Activated CD8-positive, alpha-beta T cell treated with anti-CD3 and anti-CD28 coated beads, Interleukin-2, amount 10 ng/mL, durations not matched to agents 7 days and 5 days (primary cell): ENCODE measurements around the gene HCST. TPM values are rescaled to one million over a fixed set of nuclear protein-coding genes. Genes with fewer than 3 reads are reported as not detected.
"Not testable (repeated sequence)": the region's sequence is repeated elsewhere in the genome, so short reads cannot be mapped to it uniquely, and the experiment has no call there.

Experiments
- ATAC-seq: fragments of 150-1000 bp; cut with Tn5 transposase; one replicate; pipeline ENCODE4 v1.10.0; 2021; ENCODE audit warnings: moderate library complexity
- CTCF ChIA-PET: fragments of 350-600 bp; sonication (Branson Sonifier 250); formaldehyde crosslinking; loops from one replicate; lab custom pipeline; 2021; ENCODE audit warnings: antibody characterized with exemption; lab: Charles Lee
- POLR2A ChIA-PET: fragments of 350-600 bp; sonication (Branson Sonifier 250); formaldehyde crosslinking; loops from one replicate; lab custom pipeline; 2021; ENCODE audit warnings: antibody characterized with exemption; lab: Charles Lee
- DNase-seq: peaks from one replicate; pipeline ENCODE4 v3.0.0-alpha.2; 2020
- H3K27ac Mint-ChIP-seq: one replicate; pipeline ENCODE4 v1.8.0; 2021; ENCODE audit warnings: mild to moderate bottlenecking, mixed read lengths
- H3K27me3 Mint-ChIP-seq: one replicate; pipeline ENCODE4 v1.8.0; 2021; ENCODE audit warnings: low read depth, mixed read lengths
- H3K36me3 Mint-ChIP-seq: one replicate; pipeline ENCODE4 v1.8.0; 2021; ENCODE audit warnings: low read depth, mixed read lengths
- H3K4me1 Mint-ChIP-seq: one replicate; pipeline ENCODE4 v1.8.0; 2021; ENCODE audit warnings: low read depth, mixed read lengths
- H3K4me3 Mint-ChIP-seq: one replicate; pipeline ENCODE4 v1.8.0; 2021; ENCODE audit warnings: mild to moderate bottlenecking, mixed read lengths
- H3K9me3 Mint-ChIP-seq: one replicate; pipeline ENCODE4 v1.8.0; 2022; ENCODE audit warnings: mixed read lengths; ENCODE audit not compliant: insufficient read depth
- total RNA-seq, 2 experiments: library from RNA; stranded (reverse); gene quantifications; one replicate each; pipeline ENCODE4 v1.2.3, GENCODE V29; 2021

The HCST gene
- total RNA-seq, 2 experiments from 2014 or later: 196 to 216 TPM

GRCh38 chr19:35905178-35905727 is 2.9 kb downstream of the HCST start:
- POLR2A ChIA-PET: no interaction called here
- H3K27ac Mint-ChIP-seq: peak overlapping the region; percentile 81
- no peak overlapping the region for H3K4me3 Mint-ChIP-seq
- H3K27me3 Mint-ChIP-seq: no peaks in the 10 kb centered on the region
- DNase-seq (no peak), ATAC-seq (no peak)
- CTCF ChIA-PET: interaction anchor here (1.3 kb wide), 1 partner anchor 26 kb away, joined by 5 read pairs; no protein-coding TSS in a partner anchor
- peaks cover 17% of the 10 kb centered on the region for H3K36me3 Mint-ChIP-seq
- H3K9me3 Mint-ChIP-seq: no peaks in the 10 kb centered on the region
- H3K4me1 Mint-ChIP-seq: peaks cover 62% of the 10 kb centered on the region

GRCh38 chr19:35907377-35907745 is 5.0 kb downstream of the HCST start:
- ATAC-seq (no peak), DNase-seq (no peak)
- Mint-ChIP-seq H3K9me3 (no peaks in the 10 kb centered on the region), H3K4me1 (peaks cover 58% of the 10 kb centered on the region), H3K27ac (peak overlapping the region; percentile 62), H3K36me3 (peaks cover 17% of the 10 kb centered on the region), H3K4me3 (no peak overlapping the region), H3K27me3 (no peaks in the 10 kb centered on the region)
- CTCF ChIA-PET: no interaction called here
- POLR2A ChIA-PET: no interaction called here

GRCh38 chr19:35908010-35908441 is 5.7 kb downstream of the HCST start, which contains the start of gene TYROBP:
Gene TYROBP (minus strand): TSS chr19:35908295. CDS start chr19:35908228, 67 bp downstream.
- no peak within 1 kb of the TSS for H3K4me3 Mint-ChIP-seq
- H3K36me3 Mint-ChIP-seq: peaks cover 17% of the 10 kb centered on the region
- ChIA-PET POLR2A (no interaction called here), CTCF (interaction anchor here (1.0 to 2.1 kb wide), 2 partner anchors 23 to 26 kb away, joined by 3 to 9 read pairs; no protein-coding TSS in a partner anchor)
- peak within 1 kb of the TSS; percentile 65 for H3K27ac Mint-ChIP-seq
- peaks cover 57% of the 10 kb centered on the region for H3K4me1 Mint-ChIP-seq
- no peaks in the 10 kb centered on the region for H3K9me3 Mint-ChIP-seq
- H3K27me3 Mint-ChIP-seq: no peaks in the 10 kb centered on the region
- DNase-seq (no peak), ATAC-seq (no peak)

GRCh38 chr19:35908973-35909683 is 6.8 kb downstream of the HCST start:
- peak; percentile 46 for ATAC-seq
- POLR2A ChIA-PET: no interaction called here
- H3K4me1 Mint-ChIP-seq: peaks cover 47% of the 10 kb centered on the region
- no peaks in the 10 kb centered on the region for H3K27me3 Mint-ChIP-seq
- CTCF ChIA-PET: interaction anchor here (1.0 to 2.1 kb wide), 2 partner anchors 22 to 27 kb away, joined by 3 to 9 read pairs; no protein-coding TSS in a partner anchor
- H3K36me3 Mint-ChIP-seq: peaks cover 8% of the 10 kb centered on the region
- no peak overlapping the region for H3K4me3 Mint-ChIP-seq
- no peak for DNase-seq
- H3K9me3 Mint-ChIP-seq: no peaks in the 10 kb centered on the region
- peak overlapping the region; percentile 65 for H3K27ac Mint-ChIP-seq

- no peak overlapping the region for H3K4me3 Mint-ChIP-seq
- ATAC-seq: no peak
- ChIA-PET CTCF (interaction anchor here (2.1 kb wide), 1 partner anchor 27 kb away, joined by 9 read pairs; no protein-coding TSS in a partner anchor), POLR2A (no interaction called here)
- no peaks in the 10 kb centered on the region for H3K9me3 Mint-ChIP-seq
- DNase-seq: no peak
- H3K36me3 Mint-ChIP-seq: peaks cover 2% of the 10 kb centered on the region
- no peaks in the 10 kb centered on the region for H3K27me3 Mint-ChIP-seq
- peak overlapping the region; percentile 65 for H3K27ac Mint-ChIP-seq
- H3K4me1 Mint-ChIP-seq: peaks cover 42% of the 10 kb centered on the region
Observed at GRCh38 chr19:35909684-35910035, 7.3 kb downstream of the HCST start.

- ATAC-seq, H3K9me3 Mint-ChIP-seq, H3K27me3 Mint-ChIP-seq, POLR2A ChIA-PET, H3K4me3 Mint-ChIP-seq, DNase-seq, H3K36me3 Mint-ChIP-seq, H3K27ac Mint-ChIP-seq: not testable (repeated sequence)
- H3K4me1 Mint-ChIP-seq: peaks cover 36% of the 10 kb centered on the region
- CTCF ChIA-PET: interaction anchor here (0.9 kb wide), 1 partner anchor 21 kb away, joined by 5 read pairs; no protein-coding TSS in a partner anchor
Observed at GRCh38 chr19:35910355-35910754, 8.0 kb downstream of the HCST start.

GRCh38 chr19:35911173-35911572 is 8.8 kb downstream of the HCST start:
- H3K27ac Mint-ChIP-seq: no peak overlapping the region
- H3K9me3 Mint-ChIP-seq: no peaks in the 10 kb centered on the region
- ATAC-seq: no peak
- DNase-seq: no peak
- no peaks in the 10 kb centered on the region for H3K36me3 Mint-ChIP-seq
- peaks cover 37% of the 10 kb centered on the region for H3K4me1 Mint-ChIP-seq
- no peaks in the 10 kb centered on the region for H3K27me3 Mint-ChIP-seq
- ChIA-PET CTCF (interaction anchor here (0.9 to 2.0 kb wide), 2 partner anchors 20 kb away, joined by 5 to 6 read pairs; no protein-coding TSS in a partner anchor), POLR2A (no interaction called here)
- no peak overlapping the region for H3K4me3 Mint-ChIP-seq

- POLR2A ChIA-PET: no interaction called here
- CTCF ChIA-PET: interaction anchor here (0.7 to 2.0 kb wide), 2 partner anchors 18 to 19 kb away, joined by 4 to 6 read pairs; no protein-coding TSS in a partner anchor
- Mint-ChIP-seq H3K9me3 (no peaks in the 10 kb centered on the region), H3K36me3 (no peaks in the 10 kb centered on the region), H3K27me3 (no peaks in the 10 kb centered on the region), H3K4me3 (no peak overlapping the region), H3K27ac (peak overlapping the region; percentile 25), H3K4me1 (peaks cover 36% of the 10 kb centered on the region)
- ATAC-seq (peak; percentile 35), DNase-seq (no peak)
Observed at GRCh38 chr19:35911790-35912189, 9.5 kb downstream of the HCST start.

GRCh38 chr19:35913589-35913988 is 11.3 kb downstream of the HCST start:
- H3K9me3 Mint-ChIP-seq: no peaks in the 10 kb centered on the region
- H3K4me3 Mint-ChIP-seq: no peak overlapping the region
- CTCF ChIA-PET: interaction anchor here (0.6 to 0.9 kb wide), 3 partner anchors 17 to 216 kb away, joined by 3 to 4 read pairs (median 3); no protein-coding TSS in a partner anchor
- no peak overlapping the region for H3K27ac Mint-ChIP-seq
- H3K27me3 Mint-ChIP-seq: no peaks in the 10 kb centered on the region
- ATAC-seq: no peak
- POLR2A ChIA-PET: no interaction called here
- DNase-seq: no peak
- H3K36me3 Mint-ChIP-seq: no peaks in the 10 kb centered on the region
- H3K4me1 Mint-ChIP-seq: peaks cover 23% of the 10 kb centered on the region

GRCh38 chr19:35915443-35915842 is 13.1 kb downstream of the HCST start:
- Mint-ChIP-seq H3K4me1 (peaks cover 10% of the 10 kb centered on the region), H3K36me3 (no peaks in the 10 kb centered on the region), H3K27ac (no peak overlapping the region), H3K4me3 (no peak overlapping the region), H3K9me3 (no peaks in the 10 kb centered on the region), H3K27me3 (no peaks in the 10 kb centered on the region)
- ATAC-seq: no peak
- ChIA-PET CTCF (interaction anchor here (1.3 to 2.4 kb wide), 2 partner anchors 11 to 16 kb away, joined by 5 to 7 read pairs; no protein-coding TSS in a partner anchor), POLR2A (no interaction called here)
- DNase-seq: no peak

GRCh38 chr19:35919306-35919705 is 17.0 kb downstream of the HCST start:
- DNase-seq (no peak), ATAC-seq (no peak)
- no peak overlapping the region for H3K27ac Mint-ChIP-seq
- H3K36me3 Mint-ChIP-seq: no peaks in the 10 kb centered on the region
- ChIA-PET POLR2A (no interaction called here), CTCF (no interaction called here)
- no peaks in the 10 kb centered on the region for H3K27me3 Mint-ChIP-seq
- H3K4me3 Mint-ChIP-seq: no peak overlapping the region
- H3K9me3 Mint-ChIP-seq: no peaks in the 10 kb centered on the region
- H3K4me1 Mint-ChIP-seq: peaks cover 1% of the 10 kb centered on the region

- peaks cover 6% of the 10 kb centered on the region for H3K9me3 Mint-ChIP-seq
- no peak overlapping the region for H3K27ac Mint-ChIP-seq
Observed at GRCh38 chr19:35921012-35921411, 18.7 kb downstream of the HCST start.

More at GRCh38 chr19:35921012-35921411, 18.7 kb downstream of the HCST start:
- Mint-ChIP-seq H3K27me3 (peaks cover 2% of the 10 kb centered on the region), H3K4me1 (no peaks in the 10 kb centered on the region), H3K4me3 (no peak overlapping the region), H3K36me3 (peaks cover 7% of the 10 kb centered on the region)
- POLR2A ChIA-PET: no interaction called here
- CTCF ChIA-PET: interaction anchor here (0.7 to 1.2 kb wide), 2 partner anchors 8 to 10 kb away, joined by 4 to 5 read pairs; no protein-coding TSS in a partner anchor
- no peak for DNase-seq
- ATAC-seq: no peak
